ENCODE measurements around the gene IFFO2. TPM values are rescaled to one million over a fixed set of nuclear protein-coding genes. Genes with fewer than 3 reads are reported as not detected.

The IFFO2 gene
- total RNA-seq, 3 donors from 2014 or later (not counting 1 experiment from before 2014, with no cell fraction given), result 52.4 to 105 (median 66.5) TPM

DNA sequence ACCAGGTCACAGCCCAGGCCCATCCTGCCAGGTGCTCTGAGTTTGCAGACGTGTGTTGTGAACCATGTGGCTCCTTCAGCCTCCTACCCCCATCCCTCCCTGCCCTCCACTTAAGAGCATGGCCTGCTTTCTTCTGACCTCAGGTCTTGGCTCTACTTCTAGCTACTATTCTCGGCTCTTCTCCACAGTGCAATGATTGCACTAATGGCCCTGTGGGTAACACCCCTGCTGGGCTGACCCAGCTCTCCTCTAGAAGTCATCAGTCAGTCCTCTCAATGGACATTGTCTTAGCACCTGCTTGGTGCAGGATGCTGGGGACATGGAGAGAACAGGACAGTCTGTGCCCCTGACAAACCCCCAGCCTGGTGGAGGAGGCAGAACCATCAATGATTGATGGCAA, 22.2 kb upstream of the IFFO2 start:
- TF ChIP-seq, protein P1, sequence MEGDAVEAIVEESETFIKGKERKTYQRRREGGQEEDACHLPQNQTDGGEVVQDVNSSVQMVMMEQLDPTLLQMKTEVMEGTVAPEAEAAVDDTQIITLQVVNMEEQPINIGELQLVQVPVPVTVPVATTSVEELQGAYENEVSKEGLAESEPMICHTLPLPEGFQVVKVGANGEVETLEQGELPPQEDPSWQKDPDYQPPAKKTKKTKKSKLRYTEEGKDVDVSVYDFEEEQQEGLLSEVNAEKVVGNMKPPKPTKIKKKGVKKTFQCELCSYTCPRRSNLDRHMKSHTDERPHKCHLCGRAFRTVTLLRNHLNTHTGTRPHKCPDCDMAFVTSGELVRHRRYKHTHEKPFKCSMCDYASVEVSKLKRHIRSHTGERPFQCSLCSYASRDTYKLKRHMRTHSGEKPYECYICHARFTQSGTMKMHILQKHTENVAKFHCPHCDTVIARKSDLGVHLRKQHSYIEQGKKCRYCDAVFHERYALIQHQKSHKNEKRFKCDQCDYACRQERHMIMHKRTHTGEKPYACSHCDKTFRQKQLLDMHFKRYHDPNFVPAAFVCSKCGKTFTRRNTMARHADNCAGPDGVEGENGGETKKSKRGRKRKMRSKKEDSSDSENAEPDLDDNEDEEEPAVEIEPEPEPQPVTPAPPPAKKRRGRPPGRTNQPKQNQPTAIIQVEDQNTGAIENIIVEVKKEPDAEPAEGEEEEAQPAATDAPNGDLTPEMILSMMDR (IDR thresholded peaks at IDR 0.05), result no peak
- Histone ChIP-seq H3K4me1 (ENCODE audit: control insufficient read depth, insufficient read depth, low read length) (no peaks in the 10 kb centered on the region), H3K36me3 (ENCODE audit: control insufficient read depth, insufficient read depth, low read length) (no peaks in the 10 kb centered on the region), H3K27me3 (ENCODE audit: control insufficient read depth, insufficient read depth, low read length) (no peaks in the 10 kb centered on the region), H3K27ac (ENCODE audit: low read length) (no peak overlapping the region), H3K9me3 (ENCODE audit: control insufficient read depth, insufficient read depth, low read length) (no peaks in the 10 kb centered on the region), H3K4me3 (ENCODE audit: low read length) (no peak overlapping the region)
- Mint-ChIP-seq H3K27ac (no peak overlapping the region), H3K4me3 (no peak overlapping the region), H3K27me3 (ENCODE audit: low read depth in 2 of 2) (peaks cover 30 to 31% of the 10 kb centered on the region in 2 donors), H3K4me1 (no peaks in the 10 kb centered on the region), H3K9me3 (no peaks in the 10 kb centered on the region), H3K36me3 (peaks cover 5% of the 10 kb centered on the region)
- WGBS (ENCODE audit: insufficient coverage), result 72% methylated on average over 2 of the region's 2 CpGs
- no peak for ATAC-seq
- intact Hi-C loops (cut with micrococcal nuclease), result no loop called here
- DNase-seq, result no peak

- no peak overlapping the region for H3K27ac ChIP-seq (ENCODE audit: low read length)
- H3K9me3 ChIP-seq (ENCODE audit: control insufficient read depth, insufficient read depth, low read length), result no peaks in the 10 kb centered on the region
- peaks cover 25 to 30% of the 10 kb centered on the region in 2 donors for H3K27me3 Mint-ChIP-seq (ENCODE audit: low read depth in 2 of 2)
- no peaks in the 10 kb centered on the region for H3K4me1 ChIP-seq (ENCODE audit: control insufficient read depth, insufficient read depth, low read length)
- DNase-seq (no peak), ATAC-seq (no peak)
- 83% methylated on average over 7 of the region's 7 CpGs for WGBS (ENCODE audit: insufficient coverage)
- no peaks in the 10 kb centered on the region for H3K9me3 Mint-ChIP-seq
- no peak overlapping the region for H3K4me3 Mint-ChIP-seq
- no peak overlapping the region for H3K27ac Mint-ChIP-seq
- no peak overlapping the region for H3K4me3 ChIP-seq (ENCODE audit: low read length)
- H3K4me1 Mint-ChIP-seq, result peaks cover 0 to 4% of the 10 kb centered on the region in 2 donors
- intact Hi-C loops (cut with micrococcal nuclease), result no loop called here
- TF ChIP-seq, protein P1 (IDR thresholded peaks at IDR 0.05), result no peak
- H3K36me3 Mint-ChIP-seq, result peaks cover 5% of the 10 kb centered on the region
- H3K36me3 ChIP-seq (ENCODE audit: control insufficient read depth, insufficient read depth, low read length), result no peaks in the 10 kb centered on the region
- no peaks in the 10 kb centered on the region for H3K27me3 ChIP-seq (ENCODE audit: control insufficient read depth, insufficient read depth, low read length)
Measured at GRCh38 chr1:18977428-18977827, 21.0 kb upstream of the IFFO2 start.

DNA sequence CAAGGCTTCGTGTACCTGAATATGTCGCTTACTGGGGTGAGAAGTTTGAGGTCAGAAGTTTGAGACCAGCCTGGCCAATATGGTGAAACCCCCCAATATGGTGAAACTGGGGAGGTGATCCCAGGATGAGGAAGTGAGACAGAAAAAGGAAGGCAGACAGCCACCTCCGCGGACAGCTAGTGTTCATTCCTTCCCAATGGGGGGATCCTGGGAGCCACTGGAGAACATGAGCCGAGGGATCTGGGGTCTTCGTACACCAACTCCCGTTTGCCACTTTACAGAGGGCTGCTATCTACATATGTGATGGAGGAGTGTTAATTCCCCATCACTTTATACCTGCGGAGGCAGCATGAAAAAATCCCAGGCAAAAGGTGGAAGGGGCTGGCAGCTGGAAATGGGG, 19.6 kb upstream of the IFFO2 start:
- H3K27me3 ChIP-seq (ENCODE audit: control insufficient read depth, insufficient read depth, low read length), result no peaks in the 10 kb centered on the region
- TF ChIP-seq, protein P1 (IDR thresholded peaks at IDR 0.05), result no peak
- intact Hi-C loops (cut with micrococcal nuclease), result no loop called here

DNA sequence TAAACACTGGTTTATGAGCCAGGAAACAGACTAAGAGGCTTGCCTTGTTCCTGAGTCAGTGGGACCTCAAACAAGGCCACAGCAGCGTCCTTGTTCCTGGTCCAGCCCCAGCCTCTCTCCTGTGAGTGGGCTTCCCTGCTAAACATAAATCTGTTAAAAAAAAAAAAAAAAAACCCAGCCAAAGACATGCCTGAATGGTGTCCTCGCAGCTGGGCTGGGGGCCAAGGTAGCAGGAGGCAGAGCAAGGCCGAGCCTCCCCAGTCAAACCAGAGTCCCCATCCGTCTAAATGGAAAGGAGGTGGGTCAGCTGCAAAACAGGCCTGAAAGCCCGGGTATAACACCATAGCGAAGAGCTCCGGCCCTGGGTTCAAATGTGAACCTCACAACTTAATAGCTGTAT, 18.1 kb upstream of the IFFO2 start:
- Mint-ChIP-seq H3K9me3 (no peaks in the 10 kb centered on the region), H3K4me3 (no peak overlapping the region), H3K27me3 (ENCODE audit: low read depth in 2 of 2) (peaks cover 2 to 7% of the 10 kb centered on the region in 2 donors), H3K36me3 (no peaks in the 10 kb centered on the region), H3K27ac (no peak overlapping the region), H3K4me1 (peaks cover 0 to 4% of the 10 kb centered on the region in 2 donors)
- WGBS (ENCODE audit: insufficient coverage), result 90% methylated on average over 7 of the region's 7 CpGs
- no peaks in the 10 kb centered on the region for H3K4me1 ChIP-seq (ENCODE audit: control insufficient read depth, insufficient read depth, low read length)
- intact Hi-C loops (cut with micrococcal nuclease), result no loop called here
- no peak overlapping the region for H3K4me3 ChIP-seq (ENCODE audit: low read length)
- ATAC-seq (no peak), DNase-seq (no peak)
- no peaks in the 10 kb centered on the region for H3K27me3 ChIP-seq (ENCODE audit: control insufficient read depth, insufficient read depth, low read length)
- H3K9me3 ChIP-seq (ENCODE audit: control insufficient read depth, insufficient read depth, low read length), result no peaks in the 10 kb centered on the region
- H3K27ac ChIP-seq (ENCODE audit: low read length), result no peak overlapping the region
- no peaks in the 10 kb centered on the region for H3K36me3 ChIP-seq (ENCODE audit: control insufficient read depth, insufficient read depth, low read length)
- TF ChIP-seq, protein P1 (IDR thresholded peaks at IDR 0.05), result no peak

More for the DNA sequence above, 19.6 kb upstream of the IFFO2 start:
- Histone ChIP-seq H3K4me1 (ENCODE audit: control insufficient read depth, insufficient read depth, low read length) (no peaks in the 10 kb centered on the region), H3K27ac (ENCODE audit: low read length) (no peak overlapping the region), H3K36me3 (ENCODE audit: control insufficient read depth, insufficient read depth, low read length) (no peaks in the 10 kb centered on the region), H3K9me3 (ENCODE audit: control insufficient read depth, insufficient read depth, low read length) (no peaks in the 10 kb centered on the region), H3K4me3 (ENCODE audit: low read length) (no peak overlapping the region)
- Mint-ChIP-seq H3K4me1 (peaks cover 0 to 4% of the 10 kb centered on the region in 2 donors), H3K27me3 (ENCODE audit: low read depth in 2 of 2) (peaks cover 17 to 21% of the 10 kb centered on the region in 2 donors), H3K27ac (no peak overlapping the region), H3K36me3 (peaks cover 3% of the 10 kb centered on the region), H3K4me3 (no peak overlapping the region), H3K9me3 (no peaks in the 10 kb centered on the region)
- no peak for DNase-seq
- no peak for ATAC-seq
- 84% methylated on average over 5 of the region's 8 CpGs for WGBS (ENCODE audit: insufficient coverage)

All from natural killer cell (primary cell).